Lower leg skin (tissue), 4 donors: ENCODE results near the gene CERK. TPM values are rescaled to one million over a fixed set of nuclear protein-coding genes. Genes with fewer than 3 reads are reported as not detected.

Experiments used
- DNase-seq, 2 donors: peaks; one replicate each; pipeline ENCODE4 v3.0.0-alpha.2; 2019; ENCODE audit warnings: low spot score in 2 of 2
- H3K4me3 ChIP-seq: fragments of 200-600 bp; sonication (generic); 2 replicates; pipeline ENCODE4 v1.5.1; 2017; ENCODE audit warnings: mild to moderate bottlenecking, low read depth; ENCODE audit not compliant: poor library complexity, severe bottlenecking
- POLR2A ChIP-seq, 2 donors: fragments of 450-650 bp; IDR thresholded peaks; one replicate each; pipeline ENCODE4 v1.6.1; 2016 to 2017; ENCODE audit warnings: antibody characterized with exemption in 2 of 2, mild to moderate bottlenecking in 1 of 2, moderate library complexity in 1 of 2
- WGBS, 2 donors: methylation state at CpG; one replicate each; pipeline ENCODE4 v1.1.5; 2018; 5-methylcytosine and 5-hydroxymethylcytosine counted together
- intact Hi-C: fragments of 100-400 bp; cut with DNase I; formaldehyde crosslinking; loops from one replicate; pipeline ENCODE4 v1.15.0; 2023; ENCODE audit warnings: low total_unique reads
- total RNA-seq, 4 donors: library from RNA; depleted of rRNA; stranded (reverse); fragments of >200 nt; gene quantifications; one replicate each; pipeline ENCODE4 v1.1.0, GENCODE V29; 2016
- TF ChIP-seq, protein P1 (sequence below), 3 donors: fragments of 450-650 bp; IDR thresholded peaks; one replicate each; pipeline ENCODE4 v1.5.1; 2016; ENCODE audit warnings: antibody characterized with exemption in 3 of 3, mild to moderate bottlenecking in 3 of 3, moderate library complexity in 2 of 3

CERK gene
- total RNA-seq, 4 donors from 2014 or later = 38.9 to 49.6 (median 41.5) TPM

DNA sequence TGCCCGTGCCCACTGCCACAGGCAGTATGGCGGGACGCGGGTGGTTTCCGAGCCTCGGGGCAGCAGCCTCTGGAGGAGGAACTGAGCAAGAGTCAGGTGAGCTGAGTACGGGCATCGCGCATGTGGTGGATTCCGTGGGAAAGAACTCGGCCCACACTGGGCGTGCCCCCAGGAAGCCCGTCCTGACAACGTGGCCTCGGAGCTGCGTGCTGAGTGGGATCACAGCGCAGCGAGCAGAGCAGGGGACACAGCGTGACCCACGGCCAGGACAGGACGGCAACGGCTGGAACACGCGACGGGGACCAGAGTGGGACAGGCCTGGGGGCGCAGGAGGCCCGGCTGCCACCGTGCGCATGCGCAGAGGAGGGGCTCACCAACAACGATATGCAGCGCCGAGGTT is 36.8 kb downstream of the CERK start:
- no peak for DNase-seq
- TF ChIP-seq POLR2A (IDR thresholded peaks at IDR 0.05) = no peak
- TF ChIP-seq, protein P1, sequence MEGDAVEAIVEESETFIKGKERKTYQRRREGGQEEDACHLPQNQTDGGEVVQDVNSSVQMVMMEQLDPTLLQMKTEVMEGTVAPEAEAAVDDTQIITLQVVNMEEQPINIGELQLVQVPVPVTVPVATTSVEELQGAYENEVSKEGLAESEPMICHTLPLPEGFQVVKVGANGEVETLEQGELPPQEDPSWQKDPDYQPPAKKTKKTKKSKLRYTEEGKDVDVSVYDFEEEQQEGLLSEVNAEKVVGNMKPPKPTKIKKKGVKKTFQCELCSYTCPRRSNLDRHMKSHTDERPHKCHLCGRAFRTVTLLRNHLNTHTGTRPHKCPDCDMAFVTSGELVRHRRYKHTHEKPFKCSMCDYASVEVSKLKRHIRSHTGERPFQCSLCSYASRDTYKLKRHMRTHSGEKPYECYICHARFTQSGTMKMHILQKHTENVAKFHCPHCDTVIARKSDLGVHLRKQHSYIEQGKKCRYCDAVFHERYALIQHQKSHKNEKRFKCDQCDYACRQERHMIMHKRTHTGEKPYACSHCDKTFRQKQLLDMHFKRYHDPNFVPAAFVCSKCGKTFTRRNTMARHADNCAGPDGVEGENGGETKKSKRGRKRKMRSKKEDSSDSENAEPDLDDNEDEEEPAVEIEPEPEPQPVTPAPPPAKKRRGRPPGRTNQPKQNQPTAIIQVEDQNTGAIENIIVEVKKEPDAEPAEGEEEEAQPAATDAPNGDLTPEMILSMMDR (IDR thresholded peaks at IDR 0.05) = no peak
- intact Hi-C loops = no loop called here
- H3K4me3 ChIP-seq = no peak overlapping the region
- WGBS, 2 donors = 92 to 94% methylated on average over 33 of the region's 33 CpGs

DNA sequence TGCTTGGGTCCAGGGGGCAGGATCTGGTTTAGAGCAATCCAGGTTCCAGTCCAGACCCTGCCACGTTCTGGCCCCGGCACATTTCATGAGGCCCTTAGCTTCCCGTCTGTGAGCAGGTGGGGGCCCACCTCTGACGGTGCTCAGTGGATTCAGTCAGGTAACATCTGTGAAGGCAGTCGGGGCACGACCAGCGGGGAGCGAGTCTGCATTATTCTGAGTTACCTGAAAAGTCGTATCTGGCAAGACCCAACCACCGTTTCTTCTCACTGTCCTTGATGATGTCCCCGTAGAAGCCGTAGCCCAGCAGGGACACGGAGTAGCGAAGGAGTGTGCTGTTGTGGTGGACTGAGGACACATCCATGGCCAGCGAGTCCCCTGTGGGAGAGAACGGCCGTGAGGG is 39.0 kb downstream of the CERK start:
- no peak for DNase-seq
- intact Hi-C loops = no loop called here
- H3K4me3 ChIP-seq = no peak overlapping the region
- TF ChIP-seq, protein P1 (IDR thresholded peaks at IDR 0.05) = no peak
- TF ChIP-seq POLR2A (IDR thresholded peaks at IDR 0.05) = no peak
- WGBS, 2 donors = 91% methylated on average over 17 of the region's 17 CpGs

DNA sequence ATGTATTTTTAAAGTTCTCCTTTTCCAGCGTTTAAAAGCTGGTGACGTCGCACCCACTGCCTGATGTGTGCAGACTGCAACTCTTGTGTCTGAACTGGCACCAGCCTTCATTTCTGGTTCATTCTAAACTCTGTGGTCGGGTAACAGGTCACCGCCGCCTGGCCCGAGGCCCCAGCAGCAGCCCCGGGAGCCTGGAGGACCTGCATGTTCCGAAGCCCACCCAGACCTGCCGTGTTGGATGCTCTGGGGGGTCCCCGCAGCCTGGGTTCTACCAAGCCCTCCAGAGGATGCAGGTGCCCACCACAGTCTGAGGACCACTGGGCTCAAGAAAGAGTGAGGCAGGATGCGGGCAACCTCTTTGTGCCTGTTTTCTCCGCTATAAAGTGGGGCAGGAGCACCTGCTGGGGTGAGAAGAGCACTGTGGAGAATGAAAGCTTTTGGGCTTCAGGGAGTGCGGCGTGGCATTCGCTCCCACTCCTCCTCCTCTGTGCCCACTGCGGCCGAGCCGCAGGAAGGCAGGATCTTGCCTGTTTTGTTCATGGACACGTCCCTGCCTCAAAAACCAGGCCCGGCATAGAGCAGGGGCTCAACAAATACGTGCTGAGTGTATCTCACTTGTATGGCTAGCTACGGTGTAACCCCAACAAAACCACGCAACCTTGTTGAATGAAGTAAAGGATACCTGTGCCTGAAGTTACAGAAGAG is 40.1 kb downstream of the CERK start:
- no peak for DNase-seq
- intact Hi-C loops = no loop called here
- 94 to 96% methylated on average over 22 to 24 of the region's 24 CpGs for WGBS, 2 donors
- no peak overlapping the region for H3K4me3 ChIP-seq
- TF ChIP-seq, protein P1 (IDR thresholded peaks at IDR 0.05) = no peak
- TF ChIP-seq POLR2A (IDR thresholded peaks at IDR 0.05) = no peak

DNA sequence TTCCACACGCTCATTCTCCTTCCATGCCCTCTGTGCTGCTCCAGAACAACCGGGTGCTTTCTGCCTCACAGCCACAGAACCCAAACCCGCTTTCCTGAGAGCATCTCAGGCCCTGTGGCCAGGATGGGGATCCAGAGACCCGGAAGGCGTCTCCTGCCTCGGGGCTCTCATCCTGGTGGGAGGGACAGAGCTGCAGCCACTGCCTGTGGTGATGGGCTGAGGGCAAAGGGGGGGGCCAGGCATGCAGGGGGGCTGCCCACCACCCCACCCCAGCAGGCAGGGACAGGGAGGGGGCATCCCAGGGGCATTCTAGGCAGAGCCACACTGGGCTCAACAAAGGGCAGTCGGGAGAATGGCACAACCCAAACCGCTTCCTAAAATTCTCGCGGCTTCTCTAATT is 41.4 kb downstream of the CERK start:
- DNase-seq = no peak
- intact Hi-C loops = no loop called here
- WGBS, 2 donors = 78 to 82% methylated on average over 10 of the region's 10 CpGs
- no peak for TF ChIP-seq POLR2A (IDR thresholded peaks at IDR 0.05)
- TF ChIP-seq, protein P1 (IDR thresholded peaks at IDR 0.05) = no peak
- H3K4me3 ChIP-seq = no peak overlapping the region

DNA sequence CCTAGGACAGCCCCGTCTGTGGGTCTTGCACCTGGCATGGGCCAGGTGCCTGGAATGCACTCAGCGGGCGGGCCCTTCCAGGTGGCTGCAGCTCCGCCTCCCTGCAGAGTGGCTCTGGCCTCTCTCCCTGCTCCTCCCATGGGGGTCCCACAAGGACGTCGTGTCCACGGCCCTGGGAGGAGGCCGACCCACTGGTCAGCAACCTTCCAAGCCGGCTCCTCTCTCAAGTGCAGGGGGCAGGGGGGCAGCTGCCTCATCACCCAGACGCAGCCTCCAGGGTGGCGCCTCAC is 41.9 kb downstream of the CERK start:
- TF ChIP-seq, protein P1 (IDR thresholded peaks at IDR 0.05) = no peak
- no peak for TF ChIP-seq POLR2A (IDR thresholded peaks at IDR 0.05)
- intact Hi-C loops = no loop called here
- no peak for DNase-seq
- WGBS, 2 donors = 75 to 90% methylated on average over 9 to 11 of the region's 11 CpGs
- no peak overlapping the region for H3K4me3 ChIP-seq
